GM19238 (cell line): ENCODE data around the gene DOCK10.

Source experiments
- DNase-seq: peaks from one replicate; pipeline ENCODE4 v3.0.0; 2011; ENCODE audit warnings: low spot score; ENCODE audit not compliant: insufficient read length

Gene DOCK10

DNA sequence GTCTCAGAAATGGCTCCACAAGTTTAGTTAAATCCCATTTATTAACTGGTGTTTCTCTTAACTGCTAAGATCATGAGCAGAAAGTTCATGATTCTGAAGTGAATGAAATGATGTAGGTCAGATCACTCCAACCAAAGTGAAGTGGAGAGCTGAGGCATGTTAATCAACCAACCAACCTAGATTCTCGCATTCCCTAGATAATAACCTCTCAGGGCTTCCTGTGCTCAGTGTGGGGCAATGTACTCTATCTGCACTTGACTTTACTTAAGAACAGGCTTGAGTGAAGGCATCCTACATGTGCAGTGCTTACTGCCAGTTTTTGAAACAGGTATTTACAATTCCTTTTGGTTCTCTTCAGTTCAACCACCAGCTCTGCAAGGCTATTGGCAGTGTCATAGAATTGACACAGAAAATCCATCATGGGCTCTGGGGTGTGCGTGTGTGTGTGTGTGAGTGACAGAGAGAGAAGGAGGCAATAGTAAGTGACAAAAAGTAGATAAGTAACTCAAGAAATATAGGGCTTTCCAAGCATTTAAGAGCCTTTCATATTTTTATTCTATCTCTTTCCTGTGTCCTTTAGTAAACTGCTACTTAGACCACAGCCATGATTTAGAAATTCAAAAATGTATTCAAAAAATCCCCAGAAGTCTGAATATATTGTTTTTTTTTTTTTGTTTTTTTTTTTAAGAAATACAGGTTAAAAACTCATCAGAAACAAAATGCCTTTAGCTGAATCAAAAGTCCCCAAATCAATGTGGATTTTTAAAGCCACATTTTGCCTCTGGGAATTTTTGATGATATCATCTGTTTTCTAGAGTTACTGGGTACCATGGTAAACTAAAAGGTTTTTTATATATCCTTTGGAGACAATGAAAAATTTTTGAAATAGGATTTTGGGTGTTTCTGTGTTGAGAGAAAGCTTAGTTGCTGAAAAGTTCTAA, 28.6 kb downstream of the DOCK10 start:
- no peak for DNase-seq

DNA sequence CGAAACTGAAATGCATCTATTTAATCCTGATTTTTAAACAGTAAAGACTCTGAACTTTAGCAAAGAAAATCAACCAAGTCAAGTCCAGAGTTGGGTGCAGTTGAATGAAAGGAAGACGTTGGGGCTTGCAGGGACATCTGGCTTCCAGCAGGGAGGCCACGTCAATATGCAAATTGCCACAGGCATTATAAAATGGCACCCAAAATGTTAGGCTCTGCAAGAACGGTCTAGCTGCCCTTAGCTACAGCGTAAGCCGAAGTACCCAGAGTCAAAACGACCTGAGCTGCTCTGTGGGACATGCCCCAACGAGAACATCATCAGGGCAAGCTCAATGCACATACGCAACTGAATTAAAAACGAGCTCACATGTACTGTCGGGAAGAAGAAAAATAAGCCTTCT, 30.7 kb downstream of the DOCK10 start:
- no peak for DNase-seq

- DNase-seq, result no peak
Measured at GRCh38 chr2:225010804-225011203, 31.5 kb downstream of the DOCK10 start.

DNA sequence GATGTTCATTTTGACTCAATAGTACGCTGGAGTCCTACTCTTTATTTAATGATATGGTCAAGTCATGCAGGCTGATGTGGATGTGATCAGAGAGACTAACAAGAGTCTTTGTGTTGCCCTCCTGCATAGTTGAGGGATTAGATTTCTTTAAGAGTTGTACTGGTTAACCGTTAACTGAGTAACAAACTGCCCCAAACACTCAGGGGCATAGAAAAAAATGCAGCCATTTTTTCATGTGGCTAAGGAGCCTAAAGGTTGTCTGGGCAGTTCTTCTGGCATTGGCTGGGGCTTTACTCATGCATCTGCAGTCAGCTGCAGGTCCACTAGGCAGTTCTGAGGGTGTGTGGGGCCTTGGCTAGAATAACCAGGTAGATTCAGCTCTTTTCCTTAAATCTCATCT, 32.5 kb downstream of the DOCK10 start:
- DNase-seq, result no peak

- no peak for DNase-seq
Measured at GRCh38 chr2:225008935-225009334, 33.3 kb downstream of the DOCK10 start.

GRCh38 chr2:225008179-225008856, 34.0 kb downstream of the DOCK10 start:
- no peak for DNase-seq

- no peak for DNase-seq
Measured at GRCh38 chr2:225006730-225007129, 35.5 kb downstream of the DOCK10 start.

DNA sequence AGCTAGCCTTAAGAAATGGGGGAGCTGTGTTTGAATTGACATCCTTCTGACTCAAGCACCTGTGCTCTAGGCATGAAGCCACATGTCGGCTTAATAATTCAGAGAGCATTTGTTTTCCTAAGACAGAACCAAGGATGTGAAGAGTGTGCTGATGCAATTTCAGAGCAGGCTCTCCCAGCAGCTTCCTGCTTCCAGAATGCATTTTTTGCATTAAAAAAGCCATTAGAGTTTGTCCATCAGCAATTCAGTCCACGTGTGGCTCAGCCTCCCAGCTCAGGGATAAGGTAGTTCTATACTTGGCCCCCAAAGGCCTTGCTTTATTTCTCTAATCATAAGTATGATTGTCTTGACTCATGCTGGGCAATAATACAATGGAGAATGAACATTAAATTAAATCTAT, 37.7 kb downstream of the DOCK10 start:
- DNase-seq, result no peak

- no peak for DNase-seq
Measured at GRCh38 chr2:225002656-225003045, 39.6 kb downstream of the DOCK10 start.

- no peak for DNase-seq
Measured at GRCh38 chr2:225002039-225002655, 40.1 kb downstream of the DOCK10 start.

GRCh38 chr2:224999754-225000153, 42.5 kb downstream of the DOCK10 start:
- DNase-seq, result no peak

GRCh38 chr2:224999321-224999720, 42.9 kb downstream of the DOCK10 start:
- no peak for DNase-seq

- DNase-seq, result no peak
Measured at GRCh38 chr2:224997802-224998201, 44.5 kb downstream of the DOCK10 start.

DNA sequence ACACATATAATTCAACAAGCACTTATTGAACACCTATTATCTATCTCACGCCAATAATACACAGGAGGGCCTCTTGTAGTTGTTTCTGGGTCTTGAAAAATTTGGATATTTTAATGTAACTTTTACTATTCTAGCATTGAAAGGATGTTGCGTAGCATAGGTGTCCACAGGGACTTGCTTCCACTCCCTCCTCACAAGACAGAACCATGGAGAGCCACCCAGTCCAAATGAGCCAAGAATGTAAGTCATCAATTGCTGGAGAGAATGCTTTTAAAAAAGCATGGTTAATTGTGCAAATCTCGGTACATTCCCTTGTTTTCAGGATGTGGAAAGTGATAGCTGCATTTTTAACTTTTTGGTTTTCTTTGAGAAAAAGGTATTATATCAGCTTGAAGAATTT, 46.8 kb downstream of the DOCK10 start:
- DNase-seq, result no peak

GRCh38 chr2:224994242-224994823, 47.9 kb downstream of the DOCK10 start:
- DNase-seq, result no peak

- no peak for DNase-seq
Measured at GRCh38 chr2:224990710-224991109, 51.6 kb downstream of the DOCK10 start.

DNA sequence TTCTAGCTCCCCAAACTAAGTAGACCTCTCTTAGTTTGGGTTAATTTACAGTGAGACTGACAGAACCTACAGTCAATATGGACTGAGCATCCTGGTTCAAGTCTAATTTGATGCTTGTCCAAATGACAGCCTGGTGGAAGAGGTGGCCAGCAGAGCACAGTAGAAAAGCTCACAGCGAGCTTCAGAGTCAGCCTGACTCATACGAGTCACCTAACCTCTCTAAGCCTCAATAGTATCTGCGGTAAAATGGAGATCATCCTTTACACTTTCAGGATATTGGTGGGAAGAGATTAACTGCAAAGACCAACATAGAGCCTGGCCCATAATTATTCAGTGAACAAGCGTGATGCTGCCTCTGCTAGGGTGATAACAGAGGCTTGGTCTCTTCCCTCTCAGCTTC, 54.5 kb downstream of the DOCK10 start:
- DNase-seq, result no peak

DNA sequence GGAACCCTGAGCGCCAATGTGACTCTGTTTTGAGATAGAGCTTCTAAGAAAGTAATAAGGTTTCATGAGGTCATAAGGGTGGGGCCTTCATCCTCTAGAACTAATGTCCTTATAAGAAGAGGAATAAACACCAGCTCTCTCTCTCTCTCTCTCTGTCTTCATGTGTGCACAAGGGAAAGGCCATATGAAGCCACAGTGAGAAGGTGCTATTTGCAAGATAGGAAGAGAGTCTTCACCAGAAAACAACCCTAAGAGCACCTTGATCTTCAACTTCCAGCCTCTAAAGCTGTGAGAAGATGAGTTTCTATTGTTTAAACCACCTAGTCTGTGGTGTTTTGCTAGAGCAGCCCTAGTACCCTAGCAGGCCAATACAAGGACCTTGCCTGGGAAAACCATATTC, 55.8 kb downstream of the DOCK10 start:
- no peak for DNase-seq

GRCh38 chr2:224984637-224985036, 57.6 kb downstream of the DOCK10 start:
- DNase-seq, result no peak

- DNase-seq, result no peak
Measured at GRCh38 chr2:224983712-224984554, 58.3 kb downstream of the DOCK10 start.
